ENCODE data around the gene STX17. TPM values are rescaled to one million over a fixed set of nuclear protein-coding genes. Genes with fewer than 3 reads are reported as not detected.

Gene STX17
- total RNA-seq, 1 donor = 32.2 TPM

- TF ChIP-seq, protein P1, sequence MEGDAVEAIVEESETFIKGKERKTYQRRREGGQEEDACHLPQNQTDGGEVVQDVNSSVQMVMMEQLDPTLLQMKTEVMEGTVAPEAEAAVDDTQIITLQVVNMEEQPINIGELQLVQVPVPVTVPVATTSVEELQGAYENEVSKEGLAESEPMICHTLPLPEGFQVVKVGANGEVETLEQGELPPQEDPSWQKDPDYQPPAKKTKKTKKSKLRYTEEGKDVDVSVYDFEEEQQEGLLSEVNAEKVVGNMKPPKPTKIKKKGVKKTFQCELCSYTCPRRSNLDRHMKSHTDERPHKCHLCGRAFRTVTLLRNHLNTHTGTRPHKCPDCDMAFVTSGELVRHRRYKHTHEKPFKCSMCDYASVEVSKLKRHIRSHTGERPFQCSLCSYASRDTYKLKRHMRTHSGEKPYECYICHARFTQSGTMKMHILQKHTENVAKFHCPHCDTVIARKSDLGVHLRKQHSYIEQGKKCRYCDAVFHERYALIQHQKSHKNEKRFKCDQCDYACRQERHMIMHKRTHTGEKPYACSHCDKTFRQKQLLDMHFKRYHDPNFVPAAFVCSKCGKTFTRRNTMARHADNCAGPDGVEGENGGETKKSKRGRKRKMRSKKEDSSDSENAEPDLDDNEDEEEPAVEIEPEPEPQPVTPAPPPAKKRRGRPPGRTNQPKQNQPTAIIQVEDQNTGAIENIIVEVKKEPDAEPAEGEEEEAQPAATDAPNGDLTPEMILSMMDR (IDR thresholded peaks at IDR 0.05; ENCODE audit: extremely low read depth, low read depth, low read length) = no peak
These were observed 15.6 kb downstream of the STX17 start for GRCh38 chr9:99921875-99922710.

GRCh38 chr9:99922711-99923030 is 16.2 kb downstream of the STX17 start:
- Histone ChIP-seq H3K4me3 (ENCODE audit: insufficient read depth, low read length) (no peak overlapping the region), H3K36me3 (ENCODE audit: insufficient read depth, low read length) (peaks cover 34% of the 10 kb centered on the region), H3K9me3 (ENCODE audit: low read depth, low read length) (no peaks in the 10 kb centered on the region), H3K79me2 (ENCODE audit: insufficient read depth, low read length) (no peaks in the 10 kb centered on the region), H3K27ac (ENCODE audit: low read depth, low read length) (no peak overlapping the region), H4K20me1 (ENCODE audit: insufficient read depth, low read length) (peaks cover 3% of the 10 kb centered on the region), H3K4me2 (ENCODE audit: insufficient read depth, low read length) (no peak overlapping the region), H2AFZ (ENCODE audit: low read length) (no peak overlapping the region), H3K4me1 (ENCODE audit: insufficient read depth, low read length) (no peaks in the 10 kb centered on the region), H3K27me3 (ENCODE audit: insufficient read depth, low read length) (no peaks in the 10 kb centered on the region)
- no peak for DNase-seq (ENCODE audit: insufficient read length, low spot score, missing footprints)
- TF ChIP-seq, protein P1 (IDR thresholded peaks at IDR 0.05; ENCODE audit: extremely low read depth, low read depth, low read length) = no peak

More at GRCh38 chr9:99921875-99922710, 15.6 kb downstream of the STX17 start:
- H3K4me1 ChIP-seq (ENCODE audit: insufficient read depth, low read length) = no peaks in the 10 kb centered on the region
- no peak overlapping the region for H3K4me3 ChIP-seq (ENCODE audit: insufficient read depth, low read length)
- no peak for DNase-seq (ENCODE audit: insufficient read length, low spot score, missing footprints)
- peaks cover 3% of the 10 kb centered on the region for H4K20me1 ChIP-seq (ENCODE audit: insufficient read depth, low read length)
- no peaks in the 10 kb centered on the region for H3K27me3 ChIP-seq (ENCODE audit: insufficient read depth, low read length)
- H3K27ac ChIP-seq (ENCODE audit: low read depth, low read length) = no peak overlapping the region
- no peaks in the 10 kb centered on the region for H3K79me2 ChIP-seq (ENCODE audit: insufficient read depth, low read length)
- peaks cover 37% of the 10 kb centered on the region for H3K36me3 ChIP-seq (ENCODE audit: insufficient read depth, low read length)
- H3K9me3 ChIP-seq (ENCODE audit: low read depth, low read length) = no peaks in the 10 kb centered on the region
- no peak overlapping the region for H3K4me2 ChIP-seq (ENCODE audit: insufficient read depth, low read length)
- no peak overlapping the region for H2AFZ ChIP-seq (ENCODE audit: low read length)

- no peak overlapping the region for H3K4me2 ChIP-seq (ENCODE audit: insufficient read depth, low read length)
- no peaks in the 10 kb centered on the region for H3K79me2 ChIP-seq (ENCODE audit: insufficient read depth, low read length)
- H3K4me1 ChIP-seq (ENCODE audit: insufficient read depth, low read length) = no peaks in the 10 kb centered on the region
- H3K36me3 ChIP-seq (ENCODE audit: insufficient read depth, low read length) = peaks cover 16% of the 10 kb centered on the region
- TF ChIP-seq, protein P1 (IDR thresholded peaks at IDR 0.05; ENCODE audit: extremely low read depth, low read depth, low read length) = no peak
- no peak for DNase-seq (ENCODE audit: insufficient read length, low spot score, missing footprints)
- no peak overlapping the region for H3K27ac ChIP-seq (ENCODE audit: low read depth, low read length)
- no peaks in the 10 kb centered on the region for H3K9me3 ChIP-seq (ENCODE audit: low read depth, low read length)
- no peaks in the 10 kb centered on the region for H4K20me1 ChIP-seq (ENCODE audit: insufficient read depth, low read length)
- no peak overlapping the region for H2AFZ ChIP-seq (ENCODE audit: low read length)
- H3K27me3 ChIP-seq (ENCODE audit: insufficient read depth, low read length) = no peaks in the 10 kb centered on the region
- H3K4me3 ChIP-seq (ENCODE audit: insufficient read depth, low read length) = no peak overlapping the region
These were observed 19.1 kb downstream of the STX17 start for GRCh38 chr9:99925541-99925940.

GRCh38 chr9:99929652-99930051 is 23.2 kb downstream of the STX17 start:
- Histone ChIP-seq H3K4me1 (ENCODE audit: insufficient read depth, low read length) (peaks cover 3% of the 10 kb centered on the region), H3K27me3 (ENCODE audit: insufficient read depth, low read length) (no peaks in the 10 kb centered on the region), H3K36me3 (ENCODE audit: insufficient read depth, low read length) (no peaks in the 10 kb centered on the region), H4K20me1 (ENCODE audit: insufficient read depth, low read length) (no peaks in the 10 kb centered on the region), H3K27ac (ENCODE audit: low read depth, low read length) (no peak overlapping the region), H3K4me3 (ENCODE audit: insufficient read depth, low read length) (no peak overlapping the region), H3K4me2 (ENCODE audit: insufficient read depth, low read length) (no peak overlapping the region), H2AFZ (ENCODE audit: low read length) (no peak overlapping the region), H3K79me2 (ENCODE audit: insufficient read depth, low read length) (no peaks in the 10 kb centered on the region), H3K9me3 (ENCODE audit: low read depth, low read length) (no peaks in the 10 kb centered on the region)
- TF ChIP-seq, protein P1 (IDR thresholded peaks at IDR 0.05; ENCODE audit: extremely low read depth, low read depth, low read length) = no peak
- no peak for DNase-seq (ENCODE audit: insufficient read length, low spot score, missing footprints)

Data from osteoblast (primary cell).